ENCODE results near the gene MINDY4. TPM values are rescaled to one million over a fixed set of nuclear protein-coding genes. Genes with fewer than 3 reads are reported as not detected.

Gene MINDY4
- total and polyA plus RNA-seq, 8 donors, result 1.6 to 22.8 (median 6.4) TPM; not detected in 1

DNA sequence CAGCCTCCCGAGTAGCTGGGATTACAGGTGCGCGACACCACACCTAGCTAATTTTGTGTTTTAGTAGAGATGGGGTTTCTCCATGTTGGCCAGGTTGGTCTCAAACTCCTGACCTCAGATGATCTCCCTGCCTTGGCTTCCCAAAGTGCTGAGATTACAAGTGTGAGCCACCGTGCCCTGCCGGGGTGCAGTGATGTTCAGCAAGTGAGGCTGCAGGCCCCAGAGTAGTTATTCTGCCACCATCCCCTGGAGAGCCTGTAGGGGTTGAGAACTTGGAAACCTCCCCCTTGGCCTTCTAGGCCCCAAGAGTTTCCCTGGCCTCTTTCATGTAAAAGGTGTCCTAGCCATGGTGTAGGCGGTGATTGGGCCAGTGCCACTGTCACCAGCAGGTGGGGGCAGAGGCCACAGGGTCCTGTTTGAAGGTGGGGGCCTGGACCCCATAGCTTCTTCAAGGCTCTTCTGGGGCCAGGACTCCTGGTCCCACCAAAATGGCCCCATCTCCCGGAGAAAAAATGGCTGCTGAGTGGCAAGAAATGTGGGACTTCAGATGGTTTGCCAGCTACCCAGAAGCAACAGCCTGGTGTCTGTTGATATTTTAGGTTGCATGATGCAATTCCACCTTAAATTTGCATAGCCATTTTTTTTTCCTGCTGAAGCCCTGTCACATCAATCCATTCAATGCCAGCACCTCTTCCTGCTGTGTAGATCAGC is 44.8 kb upstream of the MINDY4 start:
- Histone ChIP-seq H3K27me3 (peaks cover 0 to 10% (median 0%) of the 10 kb centered on the region in 3 donors), H3K36me3 (no peaks in the 10 kb centered on the region), H3K27ac (peak overlapping the region in 1 of 5 donors; percentile 8), H3K9me3 (no peaks in the 10 kb centered on the region), H3K4me3 (peak overlapping the region in 2 of 4 donors; percentile 1 to 8), H3K4me1 (no peaks in the 10 kb centered on the region)
- WGBS, 5 donors, result 95 to 99% (median 97%) methylated on average over 6 to 7 of the region's 7 CpGs
- TF ChIP-seq POLR2AphosphoS5 (IDR thresholded peaks at IDR 0.05) (no peak), CTCF (IDR thresholded peaks at IDR 0.05) (no peak), POLR2A (IDR thresholded peaks at IDR 0.05) (no peak), EP300 (IDR thresholded peaks at IDR 0.05) (no peak)
- no peak for DNase-seq
- intact Hi-C loops (cut with DNase I; ENCODE audit: low total_unique reads), result no loop called here

GRCh38 chr7:30727061-30727945 is 43.9 kb upstream of the MINDY4 start:
- Histone ChIP-seq H3K4me3 (peak overlapping the region in 2 of 4 donors; percentile 1 to 8), H3K4me1 (no peaks in the 10 kb centered on the region), H3K27ac (peak overlapping the region in 1 of 5 donors; percentile 8), H3K9me3 (no peaks in the 10 kb centered on the region), H3K27me3 (peaks cover 0 to 10% (median 0%) of the 10 kb centered on the region in 3 donors), H3K36me3 (no peaks in the 10 kb centered on the region)
- DNase-seq, result peak in 1 of 2 donors; percentile 52
- 46 to 58% (median 57%) methylated on average over 8 of the region's 8 CpGs for WGBS, 5 donors
- intact Hi-C loops (cut with DNase I; ENCODE audit: low total_unique reads), result no loop called here
- TF ChIP-seq CTCF (IDR thresholded peaks at IDR 0.05), result no peak
- no peak for TF ChIP-seq POLR2A (IDR thresholded peaks at IDR 0.05)
- TF ChIP-seq POLR2AphosphoS5 (IDR thresholded peaks at IDR 0.05), result no peak
- TF ChIP-seq EP300 (IDR thresholded peaks at IDR 0.05), result no peak

DNA sequence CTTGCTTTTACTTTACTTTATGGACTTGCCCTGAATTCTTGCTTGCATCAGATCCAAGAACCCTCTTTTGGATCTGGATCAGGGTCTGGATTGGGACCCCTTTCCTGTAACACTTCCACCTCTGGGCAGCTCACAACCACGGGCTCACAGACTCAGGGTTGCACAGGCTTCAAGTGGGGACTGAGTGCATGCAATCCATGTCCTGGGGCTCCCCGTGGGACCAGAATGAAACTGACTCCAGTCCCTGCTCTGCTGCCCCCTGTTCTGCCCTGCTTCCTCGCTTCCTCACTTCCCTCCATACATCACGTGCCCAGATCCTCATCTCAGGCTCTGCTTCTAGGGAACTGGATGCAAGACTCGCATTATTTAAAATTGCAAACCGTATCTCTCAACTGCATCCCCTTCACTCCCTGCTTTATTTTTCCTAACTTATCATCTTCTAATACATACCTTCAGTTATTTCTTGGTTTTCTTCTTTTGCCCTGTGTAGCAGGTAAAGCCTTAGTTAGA is 42.6 kb upstream of the MINDY4 start:
- Histone ChIP-seq H3K27ac (no peak overlapping the region), H3K9me3 (no peaks in the 10 kb centered on the region), H3K4me3 (no peak overlapping the region), H3K36me3 (no peaks in the 10 kb centered on the region), H3K4me1 (no peaks in the 10 kb centered on the region), H3K27me3 (peaks cover 0 to 10% (median 0%) of the 10 kb centered on the region in 3 donors)
- no peak for TF ChIP-seq EP300 (IDR thresholded peaks at IDR 0.05)
- TF ChIP-seq CTCF (IDR thresholded peaks at IDR 0.05), result no peak
- no peak for TF ChIP-seq POLR2A (IDR thresholded peaks at IDR 0.05)
- TF ChIP-seq POLR2AphosphoS5 (IDR thresholded peaks at IDR 0.05), result no peak
- DNase-seq, result no peak
- WGBS, 5 donors, result 62 to 70% (median 66%) methylated on average over 6 of the region's 6 CpGs
- intact Hi-C loops (cut with DNase I; ENCODE audit: low total_unique reads), result no loop called here

GRCh38 chr7:30729642-30730041 is 41.6 kb upstream of the MINDY4 start:
- TF ChIP-seq EP300 (IDR thresholded peaks at IDR 0.05) (no peak), POLR2AphosphoS5 (IDR thresholded peaks at IDR 0.05) (no peak), POLR2A (IDR thresholded peaks at IDR 0.05) (no peak), CTCF (IDR thresholded peaks at IDR 0.05) (no peak)
- DNase-seq, result no peak
- Histone ChIP-seq H3K27ac (no peak overlapping the region), H3K27me3 (peaks cover 0 to 10% (median 0%) of the 10 kb centered on the region in 3 donors), H3K4me3 (no peak overlapping the region), H3K9me3 (no peaks in the 10 kb centered on the region), H3K4me1 (no peaks in the 10 kb centered on the region), H3K36me3 (no peaks in the 10 kb centered on the region)
- intact Hi-C loops (cut with DNase I; ENCODE audit: low total_unique reads), result no loop called here
- 52 to 76% (median 65%) methylated on average over 2 of the region's 2 CpGs for WGBS, 5 donors
